Measurements from ENCODE around the gene CDKL4.
"Not testable (repeated sequence)": the region's sequence is repeated elsewhere in the genome, so short reads cannot be mapped to it uniquely, and the experiment has no call there.

Gene CDKL4

DNA sequence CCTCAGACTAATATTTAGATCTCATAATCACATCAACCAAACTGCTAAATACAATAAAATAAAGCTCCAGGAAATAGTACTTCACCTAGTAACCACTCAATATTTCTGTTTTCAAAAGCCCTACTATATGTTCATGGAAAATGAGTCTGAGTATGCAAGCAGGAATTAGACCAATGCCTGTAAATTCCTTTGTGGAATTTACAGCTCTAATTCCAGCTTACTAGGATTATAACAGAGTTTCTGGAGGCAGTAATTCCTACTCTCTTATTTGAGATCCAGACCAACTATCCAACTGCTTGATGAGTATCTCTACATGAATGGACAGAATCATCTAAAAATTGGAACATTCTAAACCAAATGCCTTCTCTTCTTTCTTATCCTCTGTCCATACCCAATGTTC lies 11.6 kb downstream of the CDKL4 start:
- no peak for DNase-seq (ENCODE audit: low read depth, low spot score)

DNA sequence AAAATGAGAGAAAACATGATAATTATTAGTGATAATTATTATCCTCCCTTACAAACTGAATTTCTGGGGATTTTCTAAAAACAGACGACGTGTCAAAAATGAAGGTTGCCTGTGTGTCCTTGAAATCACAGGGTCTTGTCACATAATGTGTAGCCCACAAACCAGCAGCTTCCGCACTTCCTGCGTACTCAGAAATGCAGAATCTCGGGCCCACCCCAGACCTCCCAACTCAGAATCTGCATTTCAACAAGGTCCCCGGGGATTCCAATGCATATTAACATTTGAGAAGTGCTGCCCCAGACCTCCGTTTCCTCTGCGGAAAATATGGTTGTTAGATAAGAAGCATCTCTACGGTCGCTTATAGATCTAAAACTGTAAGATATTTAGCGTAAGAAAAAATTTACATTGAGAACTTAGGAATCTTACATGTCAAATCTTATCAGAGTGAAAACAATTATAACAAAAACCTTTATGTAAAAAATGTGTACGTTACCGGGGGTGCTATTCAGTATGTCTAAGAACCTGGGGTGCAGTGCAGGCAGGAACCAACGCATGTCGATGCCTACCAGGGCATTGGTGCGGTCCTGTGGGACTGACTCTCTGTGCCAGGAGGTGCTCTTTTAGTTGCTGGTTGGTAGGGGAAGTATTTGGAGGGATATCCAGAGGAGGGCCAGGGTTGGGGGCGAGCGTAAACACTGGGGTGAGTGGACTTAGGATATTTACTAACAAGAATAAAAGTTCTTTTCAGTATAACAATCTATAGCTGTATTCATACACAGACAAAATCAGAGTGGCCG lies 15.2 kb downstream of the CDKL4 start:
- DNase-seq (ENCODE audit: low read depth, low spot score) = peak; percentile 75

DNA sequence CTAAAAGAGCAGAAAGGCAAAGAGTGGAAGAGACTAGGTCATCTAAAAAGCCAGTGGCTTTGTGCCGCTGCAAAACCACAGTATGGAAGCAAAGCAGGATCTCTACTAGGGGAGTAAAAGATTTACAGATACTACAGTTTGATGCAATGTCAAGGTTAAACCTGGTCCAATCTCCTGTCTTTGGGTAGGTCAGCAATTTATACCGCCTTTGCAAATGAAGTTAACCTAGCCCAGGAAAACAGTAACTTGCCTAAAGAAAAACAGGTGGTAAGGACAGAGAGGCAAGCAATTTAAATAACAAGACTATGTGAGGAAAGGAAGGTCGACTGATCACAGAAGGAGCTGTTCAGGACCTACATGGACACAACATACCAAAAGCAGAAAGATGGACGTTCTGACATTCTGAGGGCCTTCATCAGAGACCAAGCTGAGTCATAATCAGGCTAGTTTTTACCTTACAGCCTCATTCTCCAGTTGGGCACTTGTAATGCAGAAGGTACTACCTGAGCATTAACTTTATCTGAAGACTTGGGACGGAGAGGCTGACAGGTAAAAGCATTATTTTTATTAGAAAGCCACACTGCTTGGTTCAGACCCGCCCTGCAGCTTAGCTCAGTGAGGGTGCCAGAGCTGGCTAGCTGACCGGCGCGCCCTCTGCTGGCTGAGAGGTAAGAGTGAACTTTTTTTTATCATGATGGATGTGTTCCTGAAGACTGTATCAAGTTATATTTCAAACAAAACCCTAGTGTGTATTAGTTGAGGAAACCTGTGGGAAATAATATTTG lies 15.9 kb downstream of the CDKL4 start:
- DNase-seq (ENCODE audit: low read depth, low spot score) = no peak

DNA sequence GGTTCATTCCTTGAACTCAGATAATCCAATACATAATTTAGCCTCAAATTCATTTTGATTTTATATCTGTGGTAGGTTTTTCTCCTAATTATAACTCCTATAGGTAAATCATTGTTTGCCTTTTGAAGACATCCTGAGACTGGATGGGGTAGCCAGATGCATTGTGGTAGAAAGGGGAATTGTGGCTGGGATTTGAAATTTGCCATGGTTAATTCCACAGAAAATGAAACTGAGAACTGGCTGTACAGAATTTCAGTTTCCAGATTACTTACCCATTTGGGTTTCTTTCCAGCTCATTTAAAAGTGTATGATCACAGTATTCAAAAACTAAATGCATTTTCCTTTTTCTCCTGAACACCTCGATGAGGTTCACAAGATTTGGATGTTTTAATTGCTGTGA lies 18.2 kb downstream of the CDKL4 start:
- DNase-seq (ENCODE audit: low read depth, low spot score) = no peak

DNA sequence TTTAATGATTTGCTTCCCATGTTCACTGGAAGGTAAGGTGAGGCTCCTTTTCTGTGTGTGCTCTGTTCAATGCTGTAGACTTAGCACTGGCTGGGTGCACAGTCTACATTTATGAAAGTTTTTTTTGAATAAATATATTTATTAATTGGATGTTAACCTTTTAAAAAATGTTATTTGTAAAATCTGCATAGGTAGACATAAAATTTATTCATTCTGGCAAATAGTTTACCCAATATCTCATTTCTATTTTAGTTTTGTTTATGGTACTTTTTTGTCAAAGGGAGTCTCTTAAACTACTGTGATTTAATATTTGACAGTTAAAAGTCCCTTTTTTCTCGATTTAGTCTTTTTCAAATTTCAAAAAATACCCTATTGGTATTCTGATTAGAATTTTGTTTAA lies 19.9 kb downstream of the CDKL4 start:
- no peak for DNase-seq (ENCODE audit: low read depth, low spot score)

DNA sequence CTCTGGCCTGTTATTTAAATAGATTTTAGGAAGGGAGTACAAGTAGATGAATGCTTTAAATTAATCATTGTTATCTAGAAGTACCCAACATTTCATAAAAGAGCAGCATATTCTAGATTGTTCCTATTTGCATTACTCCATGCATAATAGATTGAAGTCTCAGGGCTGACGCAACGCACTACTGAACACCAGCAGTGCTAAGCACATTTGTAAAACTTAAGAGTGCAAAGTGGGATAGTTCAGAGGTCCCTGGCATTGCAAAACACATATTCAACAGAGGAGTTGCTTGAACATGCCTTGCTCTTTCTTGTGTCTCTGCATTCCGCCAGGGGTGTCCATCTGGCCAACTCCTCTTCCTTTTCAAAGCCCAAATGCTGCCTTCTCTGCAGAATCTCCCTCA lies 22.3 kb downstream of the CDKL4 start:
- DNase-seq (ENCODE audit: low read depth, low spot score) = no peak

DNA sequence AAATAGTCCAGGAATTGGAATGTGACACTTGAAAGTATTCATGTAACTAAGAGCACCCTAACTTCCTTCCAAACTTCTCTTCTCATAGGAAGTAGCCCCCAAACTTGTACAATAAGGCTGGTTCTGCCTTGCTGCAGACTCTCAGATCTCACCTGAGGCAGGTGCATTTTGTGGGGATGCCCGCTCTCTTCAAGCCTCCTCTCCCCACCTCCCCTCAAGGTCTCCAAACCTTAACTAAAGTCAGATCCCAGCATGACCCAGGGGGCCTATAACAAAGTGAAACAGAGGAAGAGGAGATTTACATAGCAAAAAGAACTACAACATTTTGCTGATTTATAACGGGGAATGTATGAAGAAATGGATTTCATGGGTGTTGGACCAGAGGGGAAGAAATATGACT lies 23.6 kb downstream of the CDKL4 start:
- no peak for DNase-seq (ENCODE audit: low read depth, low spot score)

DNA sequence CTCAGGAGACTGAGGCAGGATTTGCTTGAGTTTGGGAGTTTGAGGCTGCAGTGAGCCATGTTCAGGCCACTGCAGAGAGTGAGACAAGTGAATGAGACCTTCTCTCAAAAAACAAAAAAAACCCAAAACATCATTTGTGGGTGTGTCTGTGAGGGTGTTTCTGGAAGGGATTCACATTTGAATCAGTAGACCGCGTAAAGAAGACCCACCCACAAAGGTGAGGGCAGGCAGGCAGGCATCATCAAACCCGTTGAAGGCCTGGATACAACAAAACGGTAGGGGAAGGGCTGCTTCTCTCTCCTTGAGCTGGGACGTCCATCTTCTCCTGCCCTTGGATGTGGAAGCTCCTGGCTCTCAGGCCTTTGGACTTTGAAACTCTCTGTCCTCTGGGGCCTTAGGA lies 25.4 kb downstream of the CDKL4 start:
- DNase-seq (ENCODE audit: low read depth, low spot score) = no peak

DNA sequence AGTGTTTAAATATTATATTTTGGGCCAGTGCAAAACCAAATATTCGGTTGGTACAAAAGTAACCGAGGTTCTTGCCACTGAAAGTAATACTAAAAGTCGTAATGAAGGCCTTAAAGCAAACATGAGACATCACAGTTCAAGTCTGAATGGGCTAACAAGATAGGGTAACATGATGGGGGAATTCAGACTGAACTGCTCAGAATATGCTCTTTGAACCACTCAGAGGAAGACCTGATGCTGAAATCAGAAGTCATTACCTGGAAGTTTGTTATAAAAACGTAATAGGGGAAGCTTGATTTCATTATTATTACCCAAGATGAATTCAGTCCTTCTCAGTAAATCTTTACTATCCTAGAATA lies 26.6 kb downstream of the CDKL4 start:
- no peak for DNase-seq (ENCODE audit: low read depth, low spot score)

DNA sequence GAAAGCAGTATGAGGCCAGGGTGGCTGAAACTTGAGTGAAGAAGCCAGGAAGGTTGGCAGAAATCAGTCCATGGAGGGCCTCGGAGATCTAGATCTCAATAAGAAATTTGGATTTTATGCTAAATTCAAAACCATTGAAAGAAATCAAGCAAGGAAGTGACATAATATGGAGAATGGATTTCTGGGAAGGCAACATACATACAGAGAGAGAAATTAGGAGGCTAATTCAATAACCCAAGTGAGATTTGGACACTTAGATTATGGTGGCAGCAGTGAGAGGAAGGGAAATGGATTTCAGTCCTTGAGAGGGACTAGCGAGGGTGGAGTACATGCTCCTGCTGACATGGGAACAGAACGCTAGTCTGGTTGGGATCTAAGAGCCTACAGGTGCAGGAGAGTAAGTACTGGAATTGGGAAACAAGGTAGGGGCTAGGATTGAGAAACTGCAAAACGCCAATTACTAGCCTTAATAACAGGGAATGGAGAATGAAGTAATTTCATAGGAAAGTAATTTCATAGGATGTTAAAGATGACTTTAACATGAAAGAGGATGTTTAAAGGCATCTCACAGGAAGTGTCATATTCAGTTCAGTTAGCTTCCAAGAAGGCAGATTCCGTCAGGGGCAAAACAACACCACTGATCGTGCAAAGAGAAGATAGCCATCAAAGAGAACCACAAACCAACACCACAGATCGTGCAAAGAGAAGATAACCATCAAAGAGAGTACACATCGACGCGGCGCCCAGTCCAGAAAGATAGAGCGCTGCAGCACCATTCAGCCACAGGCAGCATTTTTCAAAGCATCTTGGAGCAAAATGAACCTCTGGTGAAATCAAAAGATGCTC lies 27.2 kb downstream of the CDKL4 start:
- no peak for DNase-seq (ENCODE audit: low read depth, low spot score)

DNA sequence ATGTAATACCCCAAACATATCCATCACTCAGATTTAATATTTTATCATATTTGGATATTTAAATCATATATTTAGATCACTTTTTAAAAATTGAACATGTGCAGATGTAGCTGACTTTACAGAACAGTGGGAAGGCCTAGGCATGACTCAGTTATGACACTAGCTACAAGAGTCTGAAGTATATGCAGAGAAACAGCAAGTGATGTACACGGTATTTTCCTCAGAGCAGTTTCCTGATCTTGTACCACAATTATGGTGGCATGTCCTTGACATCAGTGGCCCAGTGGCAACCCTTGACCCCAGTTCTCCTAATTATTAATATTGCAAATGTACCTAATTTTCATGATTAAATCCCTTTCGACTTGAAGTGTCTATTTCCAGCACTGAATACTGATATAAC lies 28.2 kb downstream of the CDKL4 start:
- no peak for DNase-seq (ENCODE audit: low read depth, low spot score)

DNA sequence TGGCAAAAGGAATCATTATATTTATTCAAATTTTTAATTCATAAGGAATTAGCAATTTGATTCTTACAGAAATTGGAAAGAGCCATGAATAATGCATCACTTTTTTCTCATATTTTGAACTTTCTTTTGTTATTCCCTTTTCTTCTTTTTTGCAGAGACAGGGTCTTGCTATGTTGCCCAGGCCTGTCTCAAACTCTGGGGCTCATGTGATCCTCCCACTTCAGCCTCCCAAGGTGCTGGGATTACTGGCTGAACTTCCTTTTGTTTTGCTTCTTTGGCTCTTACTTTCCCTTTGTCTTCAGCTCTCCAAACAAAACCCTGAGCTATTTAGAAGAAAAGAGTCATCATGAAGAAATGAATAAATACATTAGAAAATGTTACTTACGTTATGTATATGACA lies 30.8 kb downstream of the CDKL4 start:
- no peak for DNase-seq (ENCODE audit: low read depth, low spot score)

DNA sequence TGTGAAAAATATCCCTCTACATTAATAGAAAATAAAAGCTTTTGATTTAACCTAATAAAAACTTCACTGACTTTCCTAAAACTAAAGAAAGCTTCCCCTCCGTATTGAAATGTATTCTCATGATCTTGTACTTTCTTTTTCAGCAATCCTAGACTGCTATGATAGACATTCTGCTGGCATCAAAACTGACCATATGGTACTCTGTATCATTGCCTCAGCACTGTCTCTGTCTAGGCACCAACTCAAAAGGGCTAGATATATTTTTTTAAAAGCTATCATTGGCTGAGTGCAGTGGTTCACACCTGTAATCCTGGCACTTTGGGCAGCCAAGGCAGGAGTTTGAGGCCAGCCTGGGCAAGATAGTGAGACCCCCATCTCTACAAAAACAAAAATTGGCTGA lies 32.9 kb downstream of the CDKL4 start:
- no peak for DNase-seq (ENCODE audit: low read depth, low spot score)

DNA sequence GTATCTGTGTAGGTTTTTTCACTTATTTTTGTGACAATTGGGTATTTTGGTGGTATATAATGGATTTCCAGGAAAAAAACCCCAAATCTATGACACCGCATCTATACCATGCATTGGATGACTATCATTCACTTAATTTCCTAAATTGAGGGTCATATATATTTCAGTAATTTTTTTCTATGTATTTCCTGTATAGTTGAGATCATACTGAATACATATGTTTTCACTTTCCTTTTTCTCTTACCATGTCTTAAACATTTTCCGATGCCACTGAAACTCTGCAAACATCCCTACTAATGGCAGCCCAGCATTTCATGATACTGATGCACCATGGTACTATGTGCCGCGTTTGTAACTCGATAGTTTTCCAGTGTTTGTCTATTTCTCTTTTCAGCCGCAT lies 40.4 kb downstream of the CDKL4 start:
- DNase-seq (ENCODE audit: low read depth, low spot score) = no peak

DNA sequence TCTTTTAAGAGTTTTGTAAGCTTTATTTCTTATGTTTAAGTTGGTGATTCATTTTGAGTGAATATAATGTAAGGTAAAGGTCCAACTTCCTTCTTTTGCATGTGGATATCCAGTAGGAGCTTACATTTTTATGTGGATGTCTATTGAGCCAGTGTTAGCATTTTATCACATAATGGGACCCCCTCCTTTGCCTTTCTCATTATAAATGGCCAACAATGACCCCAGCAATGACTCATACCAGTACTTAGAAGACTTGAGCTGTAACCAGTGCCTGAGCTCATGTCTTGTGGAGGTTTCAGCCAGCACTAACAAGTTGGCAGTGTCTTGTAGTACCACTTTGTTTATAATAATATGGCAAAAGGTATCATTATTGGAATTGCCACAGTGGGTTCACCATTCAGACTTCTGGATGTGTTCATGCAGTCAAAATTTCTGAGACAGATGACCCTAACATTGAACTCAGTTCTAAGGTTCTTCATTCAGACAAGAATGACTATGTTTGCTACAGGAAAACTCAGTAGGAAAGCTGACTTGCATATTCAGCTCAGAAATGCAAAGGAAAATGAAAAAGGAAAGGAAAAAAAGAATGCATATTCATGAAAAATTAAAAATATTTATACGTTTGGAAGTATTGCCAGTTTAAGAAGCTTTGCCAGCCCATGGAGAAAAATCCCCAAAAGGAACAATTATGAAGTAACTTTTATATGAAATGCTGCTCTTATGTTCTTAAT lies 41.0 kb downstream of the CDKL4 start:
- peak; percentile 72 for DNase-seq (ENCODE audit: low read depth, low spot score)

DNA sequence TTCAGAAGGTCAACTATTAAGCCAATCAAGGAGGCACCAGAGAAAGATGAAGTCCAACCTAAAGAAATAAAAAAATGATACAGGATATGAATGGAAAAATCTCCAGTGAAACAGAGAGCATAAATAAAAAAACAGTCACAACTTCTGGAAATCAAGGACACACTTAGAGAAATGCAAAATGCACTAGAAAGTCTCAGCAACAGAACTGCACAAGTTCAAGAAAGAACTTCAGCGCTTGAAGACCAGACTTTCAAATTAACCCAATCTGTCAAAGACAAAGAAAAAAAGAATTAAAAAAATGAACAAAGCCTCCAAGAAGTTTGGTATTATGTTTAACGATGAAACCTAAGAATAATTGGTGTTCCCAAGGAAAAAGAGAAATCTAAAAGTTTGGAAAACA lies 46.8 kb downstream of the CDKL4 start:
- not testable (repeated sequence) for DNase-seq (ENCODE audit: low read depth, low spot score)

DNA sequence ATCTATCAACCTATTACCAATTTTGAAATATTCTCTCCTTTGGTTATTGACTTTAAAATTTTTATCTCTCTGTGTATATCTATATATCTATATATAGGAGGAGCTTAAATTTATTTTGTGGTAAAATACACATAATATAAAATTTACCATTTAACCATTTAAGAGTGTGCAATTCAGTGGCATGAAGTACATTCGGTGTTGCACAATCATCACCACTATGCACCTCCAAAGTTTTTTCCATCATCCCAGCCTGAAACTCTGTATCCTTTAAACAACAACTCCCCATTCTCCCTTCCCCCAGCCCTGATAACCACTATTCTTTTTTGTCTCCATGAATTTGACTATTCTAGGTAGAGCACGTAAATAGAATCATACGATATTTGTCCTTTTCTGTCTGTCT lies 49.1 kb downstream of the CDKL4 start:
- no peak for DNase-seq (ENCODE audit: low read depth, low spot score)

DNA sequence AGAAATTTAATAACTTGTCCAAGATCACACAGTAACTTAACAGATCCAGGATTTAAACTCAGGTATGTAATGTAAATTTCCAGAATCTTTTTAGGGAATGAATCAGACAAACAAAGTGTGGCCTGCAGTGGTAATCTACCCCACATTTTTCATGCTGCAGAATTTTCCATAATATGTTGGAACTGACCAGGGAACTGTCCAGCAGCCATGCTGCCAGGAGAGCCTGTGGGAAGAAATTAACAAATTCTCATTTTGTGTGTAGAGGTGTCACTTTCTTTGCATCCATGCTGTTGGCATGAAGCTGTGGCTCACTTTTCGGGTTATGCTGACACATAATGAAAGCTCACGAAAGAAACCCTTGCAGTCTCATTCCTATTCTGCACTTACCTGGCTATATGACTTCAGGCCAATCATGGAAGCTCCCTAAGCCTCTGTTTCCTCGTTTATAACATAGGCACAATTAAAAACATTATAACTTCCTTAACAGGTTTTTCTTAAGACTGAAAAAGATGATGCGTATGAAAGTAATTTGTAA lies 54.7 kb downstream of the CDKL4 start:
- no peak for DNase-seq (ENCODE audit: low read depth, low spot score)

DNA sequence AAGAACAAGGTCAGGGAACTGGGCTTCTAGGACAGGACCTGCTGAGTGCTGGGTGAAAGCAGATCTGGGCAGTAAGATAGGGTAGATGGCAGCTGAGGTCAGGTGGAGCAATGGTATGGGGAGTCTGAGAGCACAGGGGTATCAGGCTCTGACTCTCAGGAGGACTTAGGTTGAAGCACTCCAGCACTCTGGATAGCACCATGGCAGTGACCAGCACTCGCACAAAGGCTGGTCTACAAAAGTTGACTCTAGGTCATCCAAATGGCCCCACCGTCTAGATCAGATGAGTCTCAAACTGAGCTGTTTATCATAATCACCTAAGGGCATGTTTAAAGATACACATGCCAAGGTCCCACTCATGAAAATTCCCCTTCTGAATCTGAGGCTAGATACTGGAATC lies 60.1 kb downstream of the CDKL4 start:
- DNase-seq (ENCODE audit: low read depth, low spot score) = no peak

DNA sequence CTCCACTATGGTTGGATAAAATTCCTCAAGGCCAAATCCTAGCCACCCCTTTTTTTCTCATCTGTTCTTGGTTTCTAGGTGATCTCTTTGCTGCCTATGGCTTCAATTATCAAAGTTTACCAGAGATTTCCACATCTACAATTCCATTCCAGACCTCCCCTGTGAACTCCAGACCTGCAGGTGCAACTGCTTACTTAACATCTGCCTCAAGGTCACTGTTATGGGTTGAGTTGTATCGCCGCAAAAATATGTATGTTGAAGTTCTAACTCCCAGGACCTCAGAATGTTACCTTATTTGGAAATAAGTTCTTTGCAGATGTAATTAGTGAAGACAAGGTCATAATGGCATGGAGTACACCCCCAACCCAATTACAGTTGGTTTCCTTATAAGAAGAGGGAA lies 62.5 kb downstream of the CDKL4 start:
- no peak for DNase-seq (ENCODE audit: low read depth, low spot score)
